Neutrophil (primary cell): ENCODE results near the gene MT1M.
"Not testable (repeated sequence)": the region's sequence is repeated elsewhere in the genome, so short reads cannot be mapped to it uniquely, and the experiment has no call there.

Experiments
- H3K27ac ChIP-seq: fragments of 200-600 bp; sonication (generic); 2 replicates; pipeline ENCODE4 v1.5.1; 2016; ENCODE audit warnings: mild to moderate bottlenecking, moderate library complexity
- H3K27me3 ChIP-seq: fragments of 200-600 bp; sonication (generic); 2 replicates; pipeline ENCODE4 v1.6.0; 2016; ENCODE audit warnings: mild to moderate bottlenecking
- H3K36me3 ChIP-seq: fragments of 200-600 bp; sonication (generic); 2 replicates; pipeline ENCODE4 v1.5.1; 2017
- H3K4me1 ChIP-seq, 2 experiments: fragments of 200-600 bp in 1 of 2; sonication (generic) in 1 of 2; 1 replicate in 1 of 2; 2 replicates in 1 of 2; pipeline versions ENCODE4 v1.5.1 to v1.6.1; 2013 to 2016; ENCODE audit warnings: low read depth in 1 of 2, low read length in 1 of 2, mild to moderate bottlenecking in 1 of 2, moderate library complexity in 1 of 2; ENCODE audit not compliant: control insufficient read depth in 1 of 2, insufficient read depth in 1 of 2
- H3K4me3 ChIP-seq, 2 experiments: fragments of 200-600 bp in 1 of 2; sonication (generic) in 1 of 2; 1 replicate in 1 of 2; 2 replicates in 1 of 2; pipeline ENCODE4 v1.5.1; 2013 to 2016; ENCODE audit warnings: low read depth in 1 of 2, low read length in 1 of 2, mild to moderate bottlenecking in 1 of 2, moderate library complexity in 1 of 2
- H3K9me3 ChIP-seq: fragments of 200-600 bp; sonication (generic); 2 replicates; pipeline ENCODE4 v1.5.1; 2016
- TF ChIP-seq, protein P1 (sequence below): fragments of 200-600 bp; sonication (generic); IDR thresholded peaks from 2 replicates; pipeline ENCODE4 v1.5.1; 2016; ENCODE audit warnings: antibody characterized with exemption

The MT1M gene

DNA sequence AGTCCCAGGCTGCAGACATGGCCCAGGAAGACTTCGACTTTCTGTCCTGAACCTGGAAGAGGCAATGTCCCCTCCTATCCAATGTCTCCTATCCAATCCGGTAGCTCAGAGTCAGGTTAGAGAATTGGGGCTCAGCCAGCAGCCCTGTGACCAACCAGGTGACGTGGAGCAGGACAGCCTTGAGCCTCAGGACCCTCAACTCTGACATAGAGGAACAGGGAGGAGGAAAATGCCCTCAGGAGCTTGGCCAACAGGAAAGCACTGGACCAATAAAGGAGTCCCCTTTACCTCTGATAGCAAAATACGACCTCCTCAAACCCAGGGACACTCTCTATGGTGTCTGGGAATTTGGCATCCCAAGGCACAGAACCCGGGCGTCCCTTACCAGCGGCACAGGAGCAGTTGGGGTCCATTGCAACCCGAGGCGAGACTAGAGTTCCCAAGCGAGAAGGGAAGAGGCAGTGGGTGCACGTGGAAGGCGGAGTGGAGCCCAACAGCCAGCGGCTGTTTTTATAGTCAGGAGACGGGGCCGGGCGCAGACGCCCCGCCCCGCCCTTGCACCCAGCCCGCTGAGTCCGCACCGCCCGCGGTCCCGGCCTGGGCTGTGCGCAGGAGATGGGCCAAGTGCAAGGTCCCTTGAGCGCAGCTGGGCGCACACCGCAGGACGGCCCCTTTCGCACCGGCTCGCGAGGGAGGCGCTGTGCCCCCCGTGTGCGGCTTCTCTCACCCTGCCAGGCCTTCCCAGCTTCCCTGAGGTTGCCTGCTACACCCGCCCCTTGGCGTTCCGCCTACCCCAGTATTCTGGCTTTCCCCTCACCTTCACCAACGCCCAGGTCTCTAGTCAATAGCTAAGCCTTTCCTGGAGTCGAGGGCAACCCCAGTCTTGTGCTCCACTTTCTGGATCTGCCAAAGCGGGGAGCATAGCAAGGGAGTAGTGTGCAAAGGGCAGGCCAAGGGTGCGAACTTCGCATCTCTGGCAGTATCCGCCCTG lies 35.4 kb downstream of the MT1M start, which contains the start of gene MT1G:
MT1G (minus strand) TSS at position 485 of the 991 bp plus-strand sequence; CDS start at position 413, 72 bp downstream.
- no peaks in the 10 kb centered on the region for H3K4me1 ChIP-seq
- TF ChIP-seq, protein P1, sequence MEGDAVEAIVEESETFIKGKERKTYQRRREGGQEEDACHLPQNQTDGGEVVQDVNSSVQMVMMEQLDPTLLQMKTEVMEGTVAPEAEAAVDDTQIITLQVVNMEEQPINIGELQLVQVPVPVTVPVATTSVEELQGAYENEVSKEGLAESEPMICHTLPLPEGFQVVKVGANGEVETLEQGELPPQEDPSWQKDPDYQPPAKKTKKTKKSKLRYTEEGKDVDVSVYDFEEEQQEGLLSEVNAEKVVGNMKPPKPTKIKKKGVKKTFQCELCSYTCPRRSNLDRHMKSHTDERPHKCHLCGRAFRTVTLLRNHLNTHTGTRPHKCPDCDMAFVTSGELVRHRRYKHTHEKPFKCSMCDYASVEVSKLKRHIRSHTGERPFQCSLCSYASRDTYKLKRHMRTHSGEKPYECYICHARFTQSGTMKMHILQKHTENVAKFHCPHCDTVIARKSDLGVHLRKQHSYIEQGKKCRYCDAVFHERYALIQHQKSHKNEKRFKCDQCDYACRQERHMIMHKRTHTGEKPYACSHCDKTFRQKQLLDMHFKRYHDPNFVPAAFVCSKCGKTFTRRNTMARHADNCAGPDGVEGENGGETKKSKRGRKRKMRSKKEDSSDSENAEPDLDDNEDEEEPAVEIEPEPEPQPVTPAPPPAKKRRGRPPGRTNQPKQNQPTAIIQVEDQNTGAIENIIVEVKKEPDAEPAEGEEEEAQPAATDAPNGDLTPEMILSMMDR: no peak
- H3K36me3 ChIP-seq: no peaks in the 10 kb centered on the region
- H3K27me3 ChIP-seq: peaks cover 100% of the 10 kb centered on the region
- no peak within 1 kb of the TSS for H3K4me3 ChIP-seq
- no peaks in the 10 kb centered on the region for H3K9me3 ChIP-seq
- H3K27ac ChIP-seq: no peak within 1 kb of the TSS

DNA sequence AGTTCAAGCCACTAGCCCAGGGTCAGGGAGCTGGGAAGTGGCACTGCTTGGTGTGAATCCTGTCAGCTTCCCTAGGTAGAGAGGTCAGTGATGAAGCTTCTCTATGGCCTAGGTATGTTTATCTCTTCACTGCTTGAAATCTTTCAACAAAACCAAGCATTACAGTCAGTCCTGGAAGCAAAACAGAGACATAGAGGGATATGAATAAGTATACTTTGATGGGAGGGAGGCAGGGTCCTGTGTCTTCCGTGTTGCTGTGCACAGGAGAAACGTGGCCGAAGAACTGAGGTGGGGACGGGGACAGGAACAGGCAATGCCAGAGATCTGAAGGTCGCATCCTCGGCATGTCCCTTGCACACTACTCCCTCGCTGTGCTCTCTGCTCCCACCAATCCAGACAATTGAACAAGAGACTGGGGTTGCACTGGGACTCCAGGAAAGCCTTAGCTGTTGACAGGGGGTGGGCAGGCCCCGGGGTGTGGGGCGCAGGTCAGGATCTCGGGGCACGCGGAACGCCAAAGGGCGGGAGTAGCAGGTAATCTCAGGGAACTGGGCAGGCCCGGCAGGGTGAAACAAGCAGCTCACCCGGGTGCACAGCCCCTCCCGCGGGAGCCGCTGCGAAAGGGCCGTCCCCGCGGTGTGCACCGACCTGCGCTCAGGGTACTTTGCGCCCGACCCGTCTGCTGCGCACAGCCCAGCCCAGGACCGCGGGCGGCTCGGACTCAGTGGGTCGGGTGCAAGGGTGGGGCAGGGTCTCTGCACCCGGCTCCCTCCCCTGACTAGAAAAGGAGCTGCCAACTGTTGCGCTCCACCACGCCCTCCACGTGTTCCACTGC lies 36.8 kb downstream of the MT1M start, which contains the start of gene MT1H:
MT1H (plus strand) TSS at position 810 of the 835 bp plus-strand sequence. CDS start 71 bp downstream, outside the sequence.
- Histone ChIP-seq H3K27ac (no peak within 1 kb of the TSS), H3K4me3 (no peak within 1 kb of the TSS), H3K9me3 (no peaks in the 10 kb centered on the region), H3K27me3 (peaks cover 100% of the 10 kb centered on the region), H3K36me3 (no peaks in the 10 kb centered on the region), H3K4me1 (no peaks in the 10 kb centered on the region)
- TF ChIP-seq, protein P1: no peak

DNA sequence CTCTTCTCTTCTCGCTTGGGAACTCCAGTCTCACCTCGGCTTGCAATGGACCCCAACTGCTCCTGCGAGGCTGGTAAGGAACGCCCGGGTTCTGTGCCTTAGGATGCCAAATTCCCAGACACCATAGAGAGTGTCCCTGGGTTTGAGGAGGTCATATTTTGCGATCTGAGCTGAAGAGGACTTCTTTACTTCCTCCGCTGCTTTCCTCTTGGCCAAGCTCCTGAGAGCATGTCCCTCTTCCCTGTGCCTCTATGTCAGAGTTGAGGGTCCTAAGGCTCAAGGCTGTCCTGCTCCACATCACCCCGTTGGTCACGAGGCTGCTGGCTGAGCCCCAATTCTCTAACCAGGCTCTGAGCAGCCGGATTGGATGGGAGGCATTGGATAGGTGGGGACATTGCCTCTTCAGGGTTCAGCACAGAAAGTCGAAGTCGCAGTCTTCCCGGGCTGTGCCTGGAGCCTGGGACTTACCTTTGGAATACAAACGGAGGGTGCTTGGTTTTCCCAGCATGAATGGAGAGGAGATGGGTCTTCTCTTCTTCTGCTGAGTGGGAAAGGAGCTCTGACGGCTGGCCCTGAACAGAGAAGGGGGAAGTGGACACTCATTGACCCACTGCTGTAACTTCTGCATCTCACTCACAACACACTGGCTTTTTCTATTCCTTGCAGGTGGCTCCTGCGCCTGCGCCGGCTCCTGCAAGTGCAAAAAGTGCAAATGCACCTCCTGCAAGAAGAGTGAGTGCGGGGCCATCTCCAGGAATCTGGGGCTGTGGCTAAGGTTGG lies 37.6 kb downstream of the MT1M start:
- Histone ChIP-seq H3K27ac (no peak overlapping the region), H3K27me3 (peaks cover 100% of the 10 kb centered on the region), H3K9me3 (no peaks in the 10 kb centered on the region), H3K36me3 (no peaks in the 10 kb centered on the region), H3K4me3 (no peak overlapping the region), H3K4me1 (no peaks in the 10 kb centered on the region)
- TF ChIP-seq, protein P1: no peak

DNA sequence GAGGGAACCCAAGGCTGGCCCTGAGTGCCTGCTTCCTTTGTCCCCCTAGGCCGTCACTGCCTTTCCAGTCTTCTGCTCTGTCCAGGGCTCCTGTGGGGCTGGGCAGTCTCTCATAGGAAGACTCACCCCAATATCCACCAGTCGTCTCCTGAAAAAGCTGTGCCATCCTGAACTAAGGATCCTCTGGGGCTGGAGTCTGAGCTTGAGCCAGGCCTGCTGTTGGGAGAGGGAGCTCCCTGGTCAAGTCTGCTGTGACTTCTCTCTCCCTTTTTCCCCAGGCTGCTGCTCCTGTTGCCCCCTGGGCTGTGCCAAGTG lies 38.1 kb downstream of the MT1M start:
- Histone ChIP-seq H3K9me3 (no peaks in the 10 kb centered on the region), H3K27ac (no peak overlapping the region), H3K4me1 (no peaks in the 10 kb centered on the region), H3K36me3 (no peaks in the 10 kb centered on the region), H3K27me3 (peaks cover 100% of the 10 kb centered on the region), H3K4me3 (no peak overlapping the region)
- TF ChIP-seq, protein P1: no peak

DNA sequence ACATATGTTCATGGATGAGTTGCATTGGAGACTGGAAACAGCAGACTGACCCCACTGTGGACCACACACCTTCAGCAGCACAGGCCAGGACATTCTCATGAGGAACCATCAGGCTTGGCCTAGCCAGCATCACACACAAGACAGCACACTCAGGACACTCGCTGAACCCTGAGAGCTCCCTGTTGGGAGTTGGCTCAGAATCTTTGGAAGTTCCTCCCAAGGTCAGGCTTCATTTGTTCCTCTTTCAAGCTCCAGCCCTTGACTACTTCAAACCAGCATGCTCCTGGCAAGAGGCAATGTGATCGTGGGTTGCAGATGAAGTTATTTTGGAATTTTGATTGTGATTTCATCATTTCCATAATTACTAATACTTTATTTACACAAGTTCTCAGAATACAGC lies 39.2 kb downstream of the MT1M start:
- H3K27ac ChIP-seq, H3K4me1 ChIP-seq, H3K9me3 ChIP-seq, H3K36me3 ChIP-seq, H3K4me3 ChIP-seq: not testable (repeated sequence)
- peaks cover 100% of the 10 kb centered on the region for H3K27me3 ChIP-seq

DNA sequence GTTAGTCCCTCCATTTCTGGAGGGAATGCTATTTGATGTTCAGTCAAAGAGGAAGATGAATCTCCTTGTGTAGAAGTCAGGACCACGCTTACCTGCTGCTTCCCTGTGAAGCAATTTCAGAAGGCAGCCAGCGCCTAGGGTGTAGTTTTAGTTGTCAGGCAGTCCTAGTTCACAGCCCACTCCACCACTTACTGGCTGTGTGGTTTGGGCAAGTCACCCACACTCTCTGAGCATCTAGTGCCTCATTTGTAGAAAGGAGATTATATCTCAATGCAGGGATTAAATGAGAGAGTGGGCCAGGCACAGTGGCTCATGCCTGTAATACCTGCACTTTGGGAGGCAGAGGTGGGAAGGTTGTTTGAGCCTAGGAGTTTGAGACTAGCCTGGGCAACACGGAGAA lies 39.7 kb downstream of the MT1M start:
- H3K4me3 ChIP-seq, H3K36me3 ChIP-seq, H3K9me3 ChIP-seq, H3K4me1 ChIP-seq, H3K27ac ChIP-seq: not testable (repeated sequence)
- peaks cover 100% of the 10 kb centered on the region for H3K27me3 ChIP-seq
